GM10847 (cell line): Measurements from ENCODE around the gene ADD3.

Experiments used
- POLR2A ChIP-seq: IDR thresholded peaks from 2 replicates; pipeline ENCODE4 v1.6.1; 2011; ENCODE audit not compliant: insufficient read length; ENCODE audit errors: extremely low read depth

The ADD3 gene

GRCh38 chr10:110160081-110160480, 152.3 kb downstream of the ADD3 start:
- TF ChIP-seq POLR2A = no peak

GRCh38 chr10:110160522-110160921, 152.7 kb downstream of the ADD3 start:
- no peak for TF ChIP-seq POLR2A

GRCh38 chr10:110162741-110163145, 155.0 kb downstream of the ADD3 start:
- no peak for TF ChIP-seq POLR2A

GRCh38 chr10:110163192-110163773, 155.5 kb downstream of the ADD3 start:
- TF ChIP-seq POLR2A = no peak

- no peak for TF ChIP-seq POLR2A
Observed at GRCh38 chr10:110163841-110164240, 156.1 kb downstream of the ADD3 start.

- TF ChIP-seq POLR2A = no peak
Observed at GRCh38 chr10:110165239-110165638, 157.5 kb downstream of the ADD3 start.

GRCh38 chr10:110167149-110167548, 159.4 kb downstream of the ADD3 start:
- no peak for TF ChIP-seq POLR2A

GRCh38 chr10:110168601-110169481, 161.1 kb downstream of the ADD3 start:
- TF ChIP-seq POLR2A = no peak

GRCh38 chr10:110169586-110169985, 161.8 kb downstream of the ADD3 start:
- no peak for TF ChIP-seq POLR2A

- TF ChIP-seq POLR2A = no peak
Observed at GRCh38 chr10:110170142-110170971, 162.6 kb downstream of the ADD3 start.

- TF ChIP-seq POLR2A = no peak
Observed at GRCh38 chr10:110171032-110171431, 163.2 kb downstream of the ADD3 start.

- TF ChIP-seq POLR2A = no peak
Observed at GRCh38 chr10:110172155-110172554, 164.4 kb downstream of the ADD3 start.

GRCh38 chr10:110174201-110174600, 166.4 kb downstream of the ADD3 start:
- no peak for TF ChIP-seq POLR2A

- no peak for TF ChIP-seq POLR2A
Observed at GRCh38 chr10:110174816-110175215, 167.0 kb downstream of the ADD3 start.

GRCh38 chr10:110175406-110175805, 167.6 kb downstream of the ADD3 start:
- no peak for TF ChIP-seq POLR2A
